IMR-90 (cell line): ENCODE measurements around the gene NDC80. TPM values are rescaled to one million over a fixed set of nuclear protein-coding genes. Genes with fewer than 3 reads are reported as not detected.

ENCODE experiments used
- ATAC-seq: fragments of 200-7000 bp; cut with Tn5 transposase; 2 replicates; pipeline ENCODE4 v1.9.1; 2020; ENCODE audit warnings: low read depth, mild to moderate bottlenecking, moderate library complexity
- BruUV-seq: library from RNA; stranded (reverse); fragments of 400-500 nt; replicated peaks from 2 replicates; lab custom pipeline; 2021; lab: Mats Ljungman, UMichigan
- CTCF ChIA-PET: fragments of 300-600 bp; formaldehyde crosslinking; extraction: SDS; loops from one replicate; lab custom pipeline; 2021; ENCODE audit warnings: antibody characterized with exemption; lab: Yijun Ruan, JAX
- POLR2A ChIA-PET: fragments of 300-600 bp; sonication (Branson Sonifier 250); formaldehyde crosslinking; loops from one replicate; lab custom pipeline; 2022; ENCODE audit warnings: antibody characterized with exemption; ENCODE audit not compliant: unreplicated experiment; lab: Charles Lee
- DNase-seq: peaks from one replicate; pipeline ENCODE4 v3.0.0; 2013
- H2AFZ ChIP-seq: replicated peaks from 2 replicates; pipeline ENCODE3; 2013; ENCODE audit warnings: low read length, mild to moderate bottlenecking; ENCODE audit not compliant: poor library complexity
- H2AK5ac ChIP-seq: 2 replicates; pipeline ENCODE4 v1.6.1; 2013; ENCODE audit warnings: low read depth, low read length, inconsistent platforms
- H2AK9ac ChIP-seq: replicated peaks from 2 replicates; pipeline ENCODE3; 2013; ENCODE audit warnings: mild to moderate bottlenecking, low read depth, low read length, moderate library complexity; ENCODE audit not compliant: poor library complexity
- H2BK120ac ChIP-seq: 2 replicates; pipeline ENCODE4 v1.6.1; 2013; ENCODE audit warnings: low read depth, low read length, inconsistent platforms
- H2BK15ac ChIP-seq: 3 replicates; pipeline ENCODE4 v1.6.1; 2013; ENCODE audit warnings: low read depth, low read length, inconsistent platforms
- H2BK20ac ChIP-seq: 2 replicates; pipeline ENCODE4 v1.6.1; 2013; ENCODE audit warnings: low read depth, mild to moderate bottlenecking, inconsistent platforms, low read length, moderate library complexity
- H2BK5ac ChIP-seq: 2 replicates; pipeline ENCODE4 v1.6.1; 2013; ENCODE audit warnings: mild to moderate bottlenecking, low read depth, low read length, inconsistent platforms; ENCODE audit not compliant: poor library complexity, severe bottlenecking
- H3K14ac ChIP-seq: replicated peaks from 2 replicates; pipeline ENCODE4 v1.6.1; 2013; ENCODE audit warnings: low read depth, low read length, inconsistent platforms
- H3K18ac ChIP-seq: 2 replicates; pipeline ENCODE4 v1.6.1; 2013; ENCODE audit warnings: low read depth, low read length, control low read depth
- H3K23ac ChIP-seq: 2 replicates; pipeline ENCODE4 v1.6.1; 2013; ENCODE audit warnings: low read depth, low read length, inconsistent platforms
- H3K27ac ChIP-seq: 2 replicates; pipeline ENCODE4 v1.5.1; 2013; ENCODE audit warnings: mild to moderate bottlenecking, control low read depth, low read length; ENCODE audit not compliant: insufficient read depth
- H3K27me3 ChIP-seq: 2 replicates; pipeline ENCODE4 v1.6.1; 2013; ENCODE audit warnings: low read length; ENCODE audit not compliant: control insufficient read depth, insufficient read depth
- H3K36me3 ChIP-seq: 2 replicates; pipeline ENCODE4 v1.6.1; 2013; ENCODE audit warnings: low read length, mixed read lengths; ENCODE audit not compliant: control insufficient read depth, insufficient read depth
- H3K4ac ChIP-seq: 2 replicates; pipeline ENCODE4 v1.6.1; 2013; ENCODE audit warnings: low read depth, low read length, inconsistent platforms
- H3K4me1 ChIP-seq: 2 replicates; pipeline ENCODE4 v1.6.1; 2013; ENCODE audit warnings: low read length, mixed read lengths; ENCODE audit not compliant: control insufficient read depth, insufficient read depth
- H3K4me2 ChIP-seq: 2 replicates; pipeline ENCODE4 v1.6.1; 2013; ENCODE audit warnings: low read depth, mild to moderate bottlenecking, control low read depth, low read length, moderate library complexity
- H3K4me3 ChIP-seq: 2 replicates; pipeline ENCODE4 v1.5.1; 2013; ENCODE audit warnings: low read depth, mild to moderate bottlenecking, control low read depth, low read length, moderate library complexity; ENCODE audit not compliant: insufficient read depth
- H3K56ac ChIP-seq: 2 replicates; pipeline ENCODE4 v1.6.1; 2013; ENCODE audit warnings: low read length, inconsistent platforms; ENCODE audit not compliant: insufficient read depth; ENCODE audit errors: extremely low read depth
- H3K79me1 ChIP-seq, 2 experiments: 2 replicates each; pipeline ENCODE4 v1.6.1; 2013; ENCODE audit warnings: low read length in 2 of 2, inconsistent platforms in 1 of 2, low read depth in 1 of 2
- H3K9ac ChIP-seq: 2 replicates; pipeline ENCODE4 v1.6.1; 2013; ENCODE audit warnings: low read depth, low read length, control low read depth
- H3K9me1 ChIP-seq: 2 replicates; pipeline ENCODE4 v1.6.1; 2013; ENCODE audit warnings: low read length, inconsistent platforms; ENCODE audit not compliant: insufficient read depth
- H3K9me3 ChIP-seq: 2 replicates; pipeline ENCODE4 v1.6.1; 2013; ENCODE audit warnings: low read length; ENCODE audit not compliant: control insufficient read depth, insufficient read depth
- H4K20me1 ChIP-seq: 2 replicates; pipeline ENCODE4 v1.6.1; 2013; ENCODE audit warnings: low read length, inconsistent platforms; ENCODE audit not compliant: insufficient read depth
- H4K5ac ChIP-seq: 2 replicates; pipeline ENCODE4 v1.6.1; 2013; ENCODE audit warnings: mild to moderate bottlenecking, low read depth, low read length, control low read depth
- H4K8ac ChIP-seq, 2 experiments: 2 replicates each; pipeline ENCODE4 v1.6.1; 2013; ENCODE audit warnings: low read depth in 2 of 2, low read length in 2 of 2, control low read depth in 1 of 2, inconsistent platforms in 1 of 2
- H4K91ac ChIP-seq: 2 replicates; pipeline ENCODE4 v1.6.1; 2013; ENCODE audit warnings: low read depth, low read length, inconsistent platforms; ENCODE audit not compliant: insufficient read depth
- BHLHE40 ChIP-seq: fragments of 150-350 bp; IDR thresholded peaks from 2 replicates; pipeline ENCODE4 v1.6.1; 2016; ENCODE audit warnings: mild to moderate bottlenecking, low read depth, low read length
- CEBPB ChIP-seq: IDR thresholded peaks from 2 replicates; pipeline ENCODE4 v1.6.1; 2012; ENCODE audit warnings: low read depth, low read length, improper control_type of control experiment
- CHD1 ChIP-seq: IDR thresholded peaks from 2 replicates; pipeline ENCODE4 v1.6.1; 2012; ENCODE audit warnings: low read depth, low read length, improper control_type of control experiment
- FOS ChIP-seq: fragments of 150-350 bp; IDR thresholded peaks from 2 replicates; pipeline ENCODE4 v1.6.1; 2016; ENCODE audit warnings: low read depth, low read length
- MAFK ChIP-seq: IDR thresholded peaks from 2 replicates; pipeline ENCODE4 v1.6.1; 2012; ENCODE audit warnings: low read depth, low read length, improper control_type of control experiment
- POLR2A ChIP-seq: IDR thresholded peaks from 2 replicates; pipeline ENCODE4 v1.6.1; 2012; ENCODE audit warnings: mild to moderate bottlenecking, low read depth, low read length
- RCOR1 ChIP-seq: IDR thresholded peaks from 2 replicates; pipeline ENCODE4 v1.6.1; 2012; ENCODE audit warnings: mild to moderate bottlenecking, low read length, improper control_type of control experiment; ENCODE audit not compliant: insufficient replicate concordance
- RFX5 ChIP-seq: IDR thresholded peaks from 2 replicates; pipeline ENCODE4 v1.8.0; 2012; ENCODE audit warnings: low read depth, mild to moderate bottlenecking, low read length, moderate library complexity
- SMC3 ChIP-seq: fragments of 150-350 bp; IDR thresholded peaks from 2 replicates; pipeline ENCODE4 v1.6.1; 2016; ENCODE audit warnings: low read depth, mild to moderate bottlenecking, antibody characterized with exemption, low read length, moderate library complexity
- WGBS, 2 experiments: methylation state at CpG; one replicate each; pipeline versions ENCODE4 v1.1.5 to v1.1.7; 2013; ENCODE audit warnings: missing lambda C conversion rate in 2 of 2; ENCODE audit not compliant: insufficient read length in 1 of 2; ENCODE audit errors: extremely low coverage in 2 of 2; 5-methylcytosine and 5-hydroxymethylcytosine counted together
- dilution Hi-C: fragments of 300-500 bp; cut with HindIII; formaldehyde crosslinking; loops from one replicate; pipeline ENCODE4 v1.14.3; 2018; ENCODE audit warnings: low sequenced_read_pairs; ENCODE audit not compliant: unreplicated experiment
- in situ Hi-C: fragments of 300-500 bp; cut with MboI; formaldehyde crosslinking; loops from 3 replicates; pipeline ENCODE4 v1.14.3; 2019; ENCODE audit warnings: low sequenced_read_pairs, inconsistent platforms, mixed read lengths
- intact Hi-C: fragments of 100-400 bp; cut with micrococcal nuclease; formaldehyde crosslinking; loops from 2 replicates; pipeline ENCODE4 v1.10.0; 2022
- polyA plus RNA-seq, 3 experiments: library from polyadenylated mRNA; depleted of rRNA; stranded (reverse); fragments of >200 nt; gene quantifications; 2 replicates each; pipeline ENCODE4 v1.2.3, GENCODE V29; 2012; ENCODE audit warnings: low replicate concordance in 1 of 3
- total RNA-seq: library from RNA; depleted of rRNA; stranded (reverse); fragments of >200 nt; gene quantifications from 2 replicates; pipeline ENCODE4 v1.2.3, GENCODE V29; 2012
- TF ChIP-seq, protein P1 (sequence below): conservative IDR thresholded peaks from 2 replicates; pipeline ENCODE4 v1.5.1; 2012; ENCODE audit warnings: mild to moderate bottlenecking, low read depth, low read length, improper control_type of control experiment

Gene NDC80
- total and polyA plus RNA-seq, 2 of the 4 experiments (the other 2 are of a cell fraction), result 11.8 to 15.5 TPM

DNA sequence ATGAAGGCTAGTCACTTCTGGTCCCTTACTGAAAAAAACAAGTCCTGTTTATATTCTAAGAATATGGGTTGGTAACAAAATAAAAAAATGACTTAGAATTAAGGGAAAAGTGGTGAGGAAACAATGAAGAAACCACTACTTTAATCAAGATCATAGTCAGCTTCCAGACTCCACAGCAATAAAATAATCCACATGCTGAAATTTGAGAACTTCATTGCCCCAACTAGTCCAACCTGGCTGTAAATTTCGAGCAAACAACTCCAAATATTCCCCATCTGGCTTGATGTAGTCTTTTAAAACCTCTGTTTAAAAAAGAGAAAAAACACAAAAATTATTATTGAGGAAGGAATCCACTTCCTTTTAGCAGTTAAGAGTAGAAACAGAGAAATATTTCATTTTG is 32.5 kb upstream of the NDC80 start:
- H3K4me3 ChIP-seq, result no peak overlapping the region
- H2BK15ac ChIP-seq, result no peak overlapping the region
- no peak overlapping the region for H3K4ac ChIP-seq
- H4K91ac ChIP-seq, result no peak overlapping the region
- intact Hi-C loops (no loop called here), in situ Hi-C loops (loop anchor here (5.0 to 25.0 kb wide), 3 partner anchors 202 to 952 kb away; no protein-coding TSS in a partner anchor), dilution Hi-C loops (no loop called here)
- no peak overlapping the region for H3K56ac ChIP-seq
- CTCF ChIA-PET, result interaction anchor here (0.9 kb wide), 1 partner anchor 17 kb away, joined by 3 read pairs; no protein-coding TSS in a partner anchor
- H3K27me3 ChIP-seq, result no peaks in the 10 kb centered on the region
- POLR2A ChIA-PET, result no interaction called here
- no peak overlapping the region for H4K8ac ChIP-seq
- no peaks in the 10 kb centered on the region for H3K36me3 ChIP-seq
- H3K4me2 ChIP-seq, result no peak overlapping the region
- H4K5ac ChIP-seq, result no peak overlapping the region
- H2AFZ ChIP-seq, result no peak overlapping the region
- no peak overlapping the region for H2BK120ac ChIP-seq
- WGBS, 2 experiments, result no CpG with 5 or more reads among the region's 1 CpG
- H3K9ac ChIP-seq, result no peak overlapping the region
- no peak overlapping the region for H2BK5ac ChIP-seq
- DNase-seq (no peak), ATAC-seq (no peak)
- TF ChIP-seq BHLHE40, result no peak
- TF ChIP-seq SMC3, result no peak
- no peak for TF ChIP-seq MAFK
- TF ChIP-seq POLR2A, result no peak
- TF ChIP-seq, protein P1, sequence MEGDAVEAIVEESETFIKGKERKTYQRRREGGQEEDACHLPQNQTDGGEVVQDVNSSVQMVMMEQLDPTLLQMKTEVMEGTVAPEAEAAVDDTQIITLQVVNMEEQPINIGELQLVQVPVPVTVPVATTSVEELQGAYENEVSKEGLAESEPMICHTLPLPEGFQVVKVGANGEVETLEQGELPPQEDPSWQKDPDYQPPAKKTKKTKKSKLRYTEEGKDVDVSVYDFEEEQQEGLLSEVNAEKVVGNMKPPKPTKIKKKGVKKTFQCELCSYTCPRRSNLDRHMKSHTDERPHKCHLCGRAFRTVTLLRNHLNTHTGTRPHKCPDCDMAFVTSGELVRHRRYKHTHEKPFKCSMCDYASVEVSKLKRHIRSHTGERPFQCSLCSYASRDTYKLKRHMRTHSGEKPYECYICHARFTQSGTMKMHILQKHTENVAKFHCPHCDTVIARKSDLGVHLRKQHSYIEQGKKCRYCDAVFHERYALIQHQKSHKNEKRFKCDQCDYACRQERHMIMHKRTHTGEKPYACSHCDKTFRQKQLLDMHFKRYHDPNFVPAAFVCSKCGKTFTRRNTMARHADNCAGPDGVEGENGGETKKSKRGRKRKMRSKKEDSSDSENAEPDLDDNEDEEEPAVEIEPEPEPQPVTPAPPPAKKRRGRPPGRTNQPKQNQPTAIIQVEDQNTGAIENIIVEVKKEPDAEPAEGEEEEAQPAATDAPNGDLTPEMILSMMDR, result no peak
- no peak for TF ChIP-seq RCOR1
- TF ChIP-seq CHD1, result no peak
- no peak for TF ChIP-seq FOS
- TF ChIP-seq RFX5, result no peak
- no peak for TF ChIP-seq CEBPB
- H4K20me1 ChIP-seq, result no peaks in the 10 kb centered on the region
- no peaks in the 10 kb centered on the region for H3K79me1 ChIP-seq
- H3K27ac ChIP-seq, result no peak overlapping the region
- H3K9me3 ChIP-seq, result no peaks in the 10 kb centered on the region
- H2AK9ac ChIP-seq, result no peak overlapping the region
- H3K9me1 ChIP-seq, result no peaks in the 10 kb centered on the region
- no TSS peak for BruUV-seq
- H2AK5ac ChIP-seq, result no peak overlapping the region
- H3K18ac ChIP-seq, result no peak overlapping the region
- no peak overlapping the region for H2BK20ac ChIP-seq
- no peak overlapping the region for H3K14ac ChIP-seq
- H3K23ac ChIP-seq, result no peak overlapping the region
- no peaks in the 10 kb centered on the region for H3K4me1 ChIP-seq
